DMS53 (cell line): Measurements from ENCODE around the gene DYRK1A.
A peak's percentile ranks its signal among the peaks of the same experiment; 100 is the strongest.

Experiments used
- DNase-seq: peaks from one replicate; lab custom pipeline; 2025; lab: John Stamatoyannopoulos, UW

The DYRK1A gene

GRCh38 chr21:37419228-37419906 lies 52.8 kb downstream of the DYRK1A start:
- no peak for DNase-seq

- DNase-seq: no peak
These were observed 54.7 kb downstream of the DYRK1A start for GRCh38 chr21:37421306-37421705.

GRCh38 chr21:37422382-37422781 lies 55.8 kb downstream of the DYRK1A start:
- no peak for DNase-seq

GRCh38 chr21:37423103-37423502 lies 56.5 kb downstream of the DYRK1A start:
- DNase-seq: no peak

GRCh38 chr21:37424396-37424795 lies 57.8 kb downstream of the DYRK1A start:
- DNase-seq: no peak

- DNase-seq: no peak
These were observed 58.4 kb downstream of the DYRK1A start for GRCh38 chr21:37425001-37425400.

GRCh38 chr21:37425684-37426083 lies 59.1 kb downstream of the DYRK1A start:
- DNase-seq: no peak

- no peak for DNase-seq
These were observed 60.6 kb downstream of the DYRK1A start for GRCh38 chr21:37427221-37427620.

GRCh38 chr21:37429356-37429755 lies 62.8 kb downstream of the DYRK1A start:
- no peak for DNase-seq

- no peak for DNase-seq
These were observed 63.7 kb downstream of the DYRK1A start for GRCh38 chr21:37430184-37430821.

GRCh38 chr21:37431243-37431642 lies 64.7 kb downstream of the DYRK1A start:
- no peak for DNase-seq

- no peak for DNase-seq
These were observed 66.3 kb downstream of the DYRK1A start for GRCh38 chr21:37432710-37433455.

GRCh38 chr21:37433456-37433840 lies 66.9 kb downstream of the DYRK1A start:
- no peak for DNase-seq

- peak; percentile 50 for DNase-seq
These were observed 68.5 kb downstream of the DYRK1A start for GRCh38 chr21:37435120-37435519.

- no peak for DNase-seq
These were observed 69.1 kb downstream of the DYRK1A start for GRCh38 chr21:37435711-37436110.

- no peak for DNase-seq
These were observed 69.6 kb downstream of the DYRK1A start for GRCh38 chr21:37436174-37436573.

- DNase-seq: no peak
These were observed 71.0 kb downstream of the DYRK1A start for GRCh38 chr21:37437376-37438080.

GRCh38 chr21:37443683-37444082 lies 77.1 kb downstream of the DYRK1A start:
- no peak for DNase-seq

- no peak for DNase-seq
These were observed 78.7 kb downstream of the DYRK1A start for GRCh38 chr21:37445228-37445627.

GRCh38 chr21:37446552-37446951 lies 80.0 kb downstream of the DYRK1A start:
- DNase-seq: no peak

GRCh38 chr21:37447288-37447936 lies 80.8 kb downstream of the DYRK1A start:
- DNase-seq: no peak
